ENCODE measurements around the gene TBK1.
"Not testable (repeated sequence)": the region's sequence is repeated elsewhere in the genome, so short reads cannot be mapped to it uniquely, and the experiment has no call there.

TBK1 gene

DNA sequence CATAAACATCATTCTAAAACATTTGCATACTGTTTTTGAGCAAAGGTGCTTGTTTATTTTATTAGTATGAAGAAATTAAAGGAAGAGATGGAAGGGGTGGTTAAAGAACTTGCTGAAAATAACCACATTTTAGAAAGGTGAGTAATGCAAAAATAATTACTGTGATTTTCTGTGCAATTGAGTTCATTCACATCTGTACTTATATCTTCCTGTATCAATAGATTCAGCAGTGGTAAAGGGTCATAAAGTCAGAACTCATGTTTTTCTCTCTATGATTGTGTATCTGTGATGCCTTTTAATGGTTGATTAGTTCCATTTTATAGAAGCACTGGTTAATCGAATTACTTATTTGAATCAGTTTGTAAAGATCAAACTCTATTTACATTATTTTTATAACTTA is 46.0 kb downstream of the TBK1 start:
- no peak for DNase-seq

DNA sequence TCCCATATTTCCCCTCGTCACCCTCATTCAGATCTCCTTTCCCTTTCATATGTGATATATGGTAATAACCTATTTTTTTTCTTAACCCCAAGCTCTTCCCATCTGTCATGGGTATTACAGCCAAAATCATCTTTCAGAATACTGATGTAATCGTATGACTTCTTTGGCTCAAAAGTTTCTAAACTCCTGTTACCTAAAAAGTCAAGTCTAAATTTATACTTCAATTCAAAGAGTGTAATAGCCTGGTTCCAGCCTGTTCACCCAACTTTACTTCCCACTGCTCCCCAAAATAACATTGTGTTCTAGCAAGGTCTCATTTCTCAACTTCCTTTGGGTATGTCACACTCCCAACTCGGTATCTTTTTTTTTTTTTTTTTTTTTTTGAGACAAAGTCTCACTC is 48.5 kb downstream of the TBK1 start:
- DNase-seq = no peak

DNA sequence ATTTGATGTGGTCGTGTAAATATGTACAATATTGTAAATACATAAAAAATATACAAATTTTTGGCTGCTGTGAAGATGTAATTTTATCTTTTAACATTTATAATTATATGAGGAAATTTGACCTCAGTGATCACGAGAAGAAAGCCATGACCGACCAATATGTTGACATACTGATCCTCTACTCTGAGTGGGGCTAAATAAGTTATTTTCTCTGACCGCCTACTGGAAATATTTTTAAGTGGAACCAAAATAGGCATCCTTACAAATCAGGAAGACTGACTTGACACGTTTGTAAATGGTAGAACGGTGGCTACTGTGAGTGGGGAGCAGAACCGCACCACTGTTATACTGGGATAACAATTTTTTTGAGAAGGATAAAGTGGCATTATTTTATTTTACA is 49.6 kb downstream of the TBK1 start:
- DNase-seq = no peak

DNA sequence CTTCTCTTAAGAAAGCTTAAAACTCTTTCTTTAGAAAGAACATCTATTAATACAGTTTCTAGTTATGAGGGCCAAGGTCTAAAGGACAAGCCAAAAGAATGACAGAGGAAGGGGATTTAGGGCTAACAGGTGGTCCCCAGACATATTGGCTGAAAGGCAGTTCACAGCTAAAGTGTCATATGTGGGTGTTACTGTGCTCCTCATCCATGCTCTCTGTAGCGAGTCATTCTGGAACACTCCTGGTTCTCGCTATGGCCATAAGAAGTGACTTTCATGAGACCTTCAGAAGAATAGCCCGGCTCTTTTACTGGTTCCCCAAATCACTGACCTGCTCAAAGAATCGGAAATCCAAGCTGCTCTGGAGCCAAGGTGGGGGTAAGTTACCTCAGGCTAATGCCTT is 55.0 kb downstream of the TBK1 start:
- no peak for DNase-seq

DNA sequence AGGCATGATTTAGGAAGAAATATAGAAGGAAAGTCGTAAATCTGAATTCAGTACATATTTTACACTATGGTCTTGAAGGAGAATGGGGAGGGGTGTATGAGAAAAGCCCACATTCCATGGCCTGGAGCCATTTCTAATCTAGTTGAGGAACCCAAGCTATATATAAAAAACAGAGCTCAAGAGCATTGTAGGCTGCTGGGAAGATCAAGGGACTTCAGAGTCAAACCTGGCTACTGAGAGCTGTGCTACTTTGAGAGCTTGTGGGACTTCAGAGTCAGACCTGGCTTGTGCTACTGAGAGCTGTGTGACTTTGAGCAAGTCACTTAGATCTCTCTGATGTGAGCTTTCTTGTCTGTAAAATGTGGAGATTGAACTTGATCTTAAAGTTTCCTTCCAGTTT is 58.7 kb downstream of the TBK1 start:
- no peak for DNase-seq

- DNase-seq = no peak
Observed at GRCh38 chr12:64518396-64518795, 66.5 kb downstream of the TBK1 start.

DNA sequence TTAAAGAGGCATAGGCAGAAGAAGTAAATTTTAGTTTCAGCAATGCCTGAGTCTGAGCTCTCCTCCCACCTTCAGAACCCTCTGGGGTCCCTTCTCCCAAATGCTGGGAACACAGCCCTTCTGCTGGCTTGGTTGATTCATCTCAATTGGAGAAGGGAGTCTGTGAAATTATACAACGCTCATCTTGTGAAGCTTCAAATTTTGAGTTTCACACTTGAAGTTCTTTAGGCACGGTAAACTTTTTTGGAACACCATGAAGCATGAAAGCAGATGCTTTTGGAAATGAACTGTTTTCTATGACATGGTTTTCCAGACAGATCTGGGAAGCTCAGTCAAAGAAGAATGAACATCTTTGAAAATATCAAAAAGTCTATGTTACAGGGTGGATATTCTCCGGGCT is 69.9 kb downstream of the TBK1 start:
- DNase-seq = no peak

DNA sequence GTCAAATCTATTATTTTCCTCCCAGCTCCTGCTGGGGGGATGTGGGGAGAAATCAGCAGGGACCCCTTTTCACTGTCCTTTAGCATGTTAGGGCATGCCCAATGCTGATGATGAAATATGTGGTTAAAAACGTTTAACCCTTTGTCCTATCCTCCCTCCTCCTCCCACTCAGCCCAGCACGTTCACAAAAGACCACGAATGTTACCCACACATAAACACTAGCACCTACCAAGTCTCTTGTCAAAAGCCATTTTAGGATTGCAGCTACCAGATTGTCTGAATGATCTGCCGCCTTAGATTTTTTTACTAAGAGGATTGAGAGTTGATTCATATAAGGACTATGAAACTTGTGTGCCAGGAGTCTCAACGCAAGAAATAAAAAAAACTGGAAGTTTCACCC is 70.4 kb downstream of the TBK1 start:
- DNase-seq = no peak

GRCh38 chr12:64522807-64523206 is 70.9 kb downstream of the TBK1 start:
- DNase-seq = no peak

DNA sequence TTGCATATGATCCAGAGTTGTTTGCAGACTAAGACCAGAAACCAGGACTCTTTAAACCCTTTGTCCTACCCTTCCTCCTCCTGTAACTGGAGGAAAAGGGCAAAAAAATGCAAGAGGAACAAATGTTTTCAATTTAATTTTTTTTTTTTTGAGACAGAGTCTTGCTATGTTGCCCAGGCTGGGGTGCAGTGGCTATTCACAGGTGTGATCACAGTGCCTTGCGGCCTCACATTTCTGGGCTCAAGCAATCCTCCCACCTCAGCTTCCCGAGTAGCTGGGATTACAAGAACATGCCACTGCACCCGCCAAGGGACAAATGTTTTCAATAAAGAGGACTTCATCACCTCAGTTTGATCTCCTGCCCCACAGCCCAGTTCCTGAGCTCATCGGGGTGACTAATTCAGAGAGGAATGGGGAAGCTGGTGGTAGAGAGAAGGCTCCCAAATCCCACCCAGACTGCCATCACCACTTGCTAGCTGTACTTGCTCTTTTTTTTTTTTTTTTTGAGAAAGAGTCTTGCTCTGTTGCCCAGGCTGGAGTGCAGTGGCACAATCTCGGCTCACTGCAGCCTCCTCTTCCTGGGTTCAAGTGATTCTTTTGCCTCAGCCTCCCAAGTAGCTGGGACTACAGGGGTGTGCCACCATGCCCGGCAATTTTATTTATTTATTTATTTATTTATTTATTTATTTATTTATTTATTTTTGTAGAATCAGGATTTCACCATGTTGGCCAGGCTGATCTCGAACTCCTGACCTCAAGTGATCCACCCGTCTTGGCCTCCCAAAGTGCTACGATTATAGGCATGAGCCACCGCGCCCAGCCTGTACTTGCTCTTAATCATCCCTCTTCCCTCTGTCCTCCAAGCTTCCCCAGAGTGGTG is 71.9 kb downstream of the TBK1 start:
- not testable (repeated sequence) for DNase-seq

- no peak for DNase-seq
Observed at GRCh38 chr12:64525461-64526160, 73.7 kb downstream of the TBK1 start.

DNA sequence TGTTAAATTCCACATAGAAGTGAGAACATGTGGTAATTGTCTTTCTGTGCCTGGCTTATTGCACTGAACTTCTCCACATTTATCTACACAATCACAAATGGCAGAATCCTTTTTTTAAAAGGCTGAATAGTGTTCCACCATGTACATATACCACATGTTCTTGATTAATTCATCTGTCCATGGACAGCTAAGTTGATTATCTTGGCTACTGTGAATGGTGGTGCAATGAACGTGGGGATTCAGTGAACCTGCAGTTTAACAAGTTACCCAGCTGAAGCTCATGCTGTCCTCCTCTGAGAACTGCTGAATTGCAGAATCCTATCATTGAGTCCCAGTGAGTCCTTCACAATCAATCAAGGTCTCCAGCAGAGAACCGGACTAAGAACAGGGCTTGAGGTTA is 74.9 kb downstream of the TBK1 start:
- DNase-seq = no peak

- no peak for DNase-seq
Observed at GRCh38 chr12:64528616-64529015, 76.7 kb downstream of the TBK1 start.

GRCh38 chr12:64530566-64530965 is 78.6 kb downstream of the TBK1 start:
- no peak for DNase-seq

DNA sequence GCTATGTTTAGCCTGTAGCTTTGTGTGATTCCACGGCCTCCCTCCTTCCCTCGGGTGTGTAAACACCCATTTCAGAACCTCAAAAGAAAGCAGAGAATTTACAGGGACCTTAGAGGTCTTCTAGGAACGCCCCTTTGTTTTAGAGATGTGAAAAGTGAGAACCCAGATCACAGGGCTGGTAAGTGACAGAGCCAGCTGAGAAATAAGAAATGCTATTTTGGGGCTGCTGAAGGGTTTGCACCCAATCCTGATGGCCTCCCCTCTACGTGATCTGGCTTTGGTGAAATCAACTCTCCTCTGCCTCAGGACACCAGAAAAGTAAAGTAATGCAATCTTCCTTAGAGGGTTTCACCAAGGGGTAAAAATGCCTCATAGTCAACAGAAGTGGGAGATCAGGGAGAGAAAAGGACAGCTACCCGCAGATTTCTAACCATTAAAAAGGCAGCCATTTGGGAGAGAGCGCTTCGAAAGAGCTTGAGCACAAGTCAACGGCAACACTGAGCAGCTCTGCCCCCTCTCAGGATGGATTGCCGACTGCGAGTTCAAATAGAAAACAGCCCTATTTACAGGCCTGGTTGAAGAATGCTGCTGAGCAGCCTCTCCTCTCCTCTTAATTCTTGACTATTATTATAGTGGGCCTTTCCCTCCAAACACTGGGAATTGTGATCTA is 79.9 kb downstream of the TBK1 start:
- no peak for DNase-seq

GRCh38 chr12:64532734-64533351 is 80.9 kb downstream of the TBK1 start:
- DNase-seq = no peak

DNA sequence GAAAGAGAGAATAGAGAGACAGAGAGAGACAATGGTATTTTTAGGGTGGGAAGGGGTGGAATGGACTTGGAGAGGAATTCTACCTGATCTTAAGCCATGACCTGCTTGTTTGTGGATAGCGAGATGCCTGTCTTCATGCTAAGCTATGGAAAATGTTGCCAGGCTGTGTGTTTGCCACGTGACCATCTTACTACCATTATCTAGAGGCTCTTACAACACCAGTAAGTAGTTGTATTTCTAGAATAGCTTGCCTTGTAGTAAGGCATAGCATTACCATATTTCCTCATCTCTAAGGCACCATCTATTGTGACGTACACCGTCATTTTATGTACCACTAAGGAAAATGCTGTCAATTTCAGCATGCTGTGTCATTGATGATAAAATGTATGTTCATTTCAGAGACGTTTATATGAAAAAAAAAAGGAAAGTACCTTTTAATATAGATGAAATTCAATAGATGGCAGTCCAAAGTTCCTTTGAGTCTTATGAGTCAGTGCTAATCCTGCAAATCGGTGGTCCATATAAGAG is 82.8 kb downstream of the TBK1 start:
- DNase-seq = no peak

DNA sequence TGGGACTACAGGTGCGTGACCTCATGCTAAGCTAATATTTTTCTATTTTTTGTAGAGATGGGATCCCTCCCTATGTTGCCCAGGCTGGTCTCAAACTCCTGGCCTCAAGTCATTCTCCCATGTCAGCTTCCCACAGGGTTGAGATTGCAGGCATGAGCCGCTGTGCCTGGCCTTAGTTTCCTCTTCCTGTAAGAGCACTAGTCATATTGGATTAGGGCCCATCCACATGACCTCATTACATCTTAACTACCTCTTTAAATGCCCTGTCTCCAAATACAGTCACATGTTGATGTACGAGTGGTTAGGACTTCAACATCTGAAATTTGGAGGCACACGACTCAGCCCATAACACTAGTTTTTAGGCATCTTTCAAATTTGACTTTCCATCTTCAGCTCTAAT is 86.2 kb downstream of the TBK1 start:
- DNase-seq = no peak

- not testable (repeated sequence) for DNase-seq
Observed at GRCh38 chr12:64542409-64543047, 90.6 kb downstream of the TBK1 start.

GRCh38 chr12:64544371-64545080 is 92.6 kb downstream of the TBK1 start:
- no peak for DNase-seq

GRCh38 chr12:64545081-64545382 is 93.1 kb downstream of the TBK1 start:
- no peak for DNase-seq

GRCh38 chr12:64549108-64549507 is 97.2 kb downstream of the TBK1 start:
- DNase-seq = no peak

All from effector CD4-positive, alpha-beta T cell (primary cell).